GM18861 (cell line): Measurements from ENCODE around the gene KCND2.

ENCODE experiments used
- ATAC-seq: cut with Tn5 transposase; IDR thresholded peaks from one replicate; pipeline ENCODE4 v1.9.1; 2021; ENCODE audit not compliant: unreplicated experiment

The KCND2 gene

GRCh38 chr7:120793213-120793936 is 520.4 kb downstream of the KCND2 start:
- no peak for ATAC-seq

- no peak for ATAC-seq
Measured at GRCh38 chr7:120794106-120794729, 521.2 kb downstream of the KCND2 start.

GRCh38 chr7:120797026-120797645 is 524.2 kb downstream of the KCND2 start:
- ATAC-seq, result no peak

GRCh38 chr7:120799147-120799546 is 526.2 kb downstream of the KCND2 start:
- no peak for ATAC-seq
